Epidermal melanocyte (primary cell): ENCODE measurements around the gene GLRA2.

ENCODE experiments used
- DNase-seq: peaks from one replicate; pipeline ENCODE4 v3.0.0; 2011; ENCODE audit warnings: low spot score; ENCODE audit not compliant: insufficient read length

The GLRA2 gene

DNA sequence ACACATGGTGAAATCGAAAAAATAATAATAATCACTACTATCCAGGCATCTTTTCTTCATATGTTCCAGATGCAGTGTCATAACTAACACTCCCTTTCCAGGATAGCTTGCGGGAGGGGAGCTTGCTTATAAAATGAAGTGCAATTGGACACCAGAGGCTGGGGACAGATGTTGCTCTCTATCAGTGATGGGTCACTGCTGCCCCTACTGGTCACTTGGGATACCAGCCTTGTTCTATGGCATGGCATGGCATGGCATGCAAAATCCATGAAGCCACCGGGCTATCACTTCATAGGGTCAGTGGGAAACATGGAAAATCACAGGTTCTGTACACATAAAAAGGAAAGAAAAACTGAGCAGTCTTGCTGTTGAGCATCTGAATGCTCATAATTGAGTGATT lies 168.1 kb downstream of the GLRA2 start:
- DNase-seq, result no peak

DNA sequence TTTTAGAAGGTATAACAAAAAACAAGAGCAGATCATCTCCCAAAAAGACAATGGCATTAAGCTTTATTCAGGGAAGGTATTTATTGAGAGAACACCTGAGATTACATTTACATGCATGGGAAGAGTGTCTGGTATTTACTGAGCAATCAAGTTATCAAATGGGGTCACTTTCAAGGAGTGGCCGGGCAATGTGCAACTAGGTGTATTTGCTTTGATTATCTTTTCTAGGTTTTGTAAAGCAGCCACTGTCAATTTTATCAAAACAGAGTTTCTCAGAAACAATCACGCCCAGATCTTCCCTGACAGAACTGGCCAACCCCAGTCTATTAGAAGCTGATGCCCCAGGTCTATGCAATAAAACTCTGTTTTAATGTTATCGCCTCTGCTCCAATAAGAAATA lies 169.5 kb downstream of the GLRA2 start:
- no peak for DNase-seq

DNA sequence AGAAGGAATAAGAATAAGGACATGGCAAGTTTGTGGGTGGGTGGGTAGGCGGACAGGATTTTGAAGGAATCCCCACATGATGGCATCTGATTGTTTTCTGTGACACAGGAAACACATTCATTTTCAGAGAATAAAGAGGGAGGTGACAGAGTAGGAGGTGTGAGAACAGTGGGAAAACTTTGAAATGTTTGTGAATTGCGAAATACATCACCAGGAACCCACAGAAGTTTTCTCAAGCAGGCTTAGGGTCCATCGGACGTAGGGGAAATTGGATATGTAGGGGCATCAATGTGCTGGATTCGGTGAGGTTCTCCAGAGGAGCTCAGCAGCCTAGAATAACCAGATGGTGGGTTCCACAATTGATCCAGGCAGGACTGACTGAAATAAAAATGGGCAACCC lies 171.6 kb downstream of the GLRA2 start:
- DNase-seq, result no peak

DNA sequence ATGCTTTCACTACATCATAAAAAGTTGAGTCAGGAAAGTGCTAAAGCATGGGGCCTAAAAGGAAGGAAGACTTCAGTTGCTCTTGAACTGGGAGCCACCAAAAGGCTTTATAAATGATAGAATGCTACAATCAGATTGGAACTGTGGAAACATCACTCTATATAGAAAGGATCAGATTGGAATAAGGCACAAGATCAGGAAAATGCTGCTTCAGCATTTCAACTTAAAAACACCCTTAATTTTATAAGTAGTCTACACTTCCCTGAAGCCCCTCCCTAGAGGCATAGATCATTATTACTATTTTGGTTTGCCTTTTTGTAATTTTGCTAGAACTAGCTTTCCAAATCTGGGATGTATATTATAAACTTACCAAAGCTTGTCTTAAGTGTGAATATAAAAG lies 172.8 kb downstream of the GLRA2 start:
- no peak for DNase-seq

DNA sequence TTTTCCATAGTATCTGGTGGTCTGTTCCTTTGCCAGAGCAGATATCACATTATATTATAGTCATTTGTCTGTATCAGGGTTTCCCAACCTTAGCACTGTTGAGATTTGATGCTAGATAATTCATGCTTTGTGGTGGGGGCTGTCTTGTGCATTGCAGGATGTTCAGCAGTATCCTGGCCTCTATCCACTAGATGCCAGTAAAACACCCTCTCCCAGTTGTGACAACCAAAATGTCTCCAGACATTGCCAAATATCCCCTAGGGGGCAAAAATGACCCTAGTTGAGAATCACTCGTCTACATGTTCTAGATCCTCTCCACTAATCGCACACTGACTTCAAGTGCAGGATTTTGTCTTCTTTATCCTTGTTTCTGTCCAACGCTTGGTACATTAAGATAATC lies 182.8 kb downstream of the GLRA2 start:
- no peak for DNase-seq

DNA sequence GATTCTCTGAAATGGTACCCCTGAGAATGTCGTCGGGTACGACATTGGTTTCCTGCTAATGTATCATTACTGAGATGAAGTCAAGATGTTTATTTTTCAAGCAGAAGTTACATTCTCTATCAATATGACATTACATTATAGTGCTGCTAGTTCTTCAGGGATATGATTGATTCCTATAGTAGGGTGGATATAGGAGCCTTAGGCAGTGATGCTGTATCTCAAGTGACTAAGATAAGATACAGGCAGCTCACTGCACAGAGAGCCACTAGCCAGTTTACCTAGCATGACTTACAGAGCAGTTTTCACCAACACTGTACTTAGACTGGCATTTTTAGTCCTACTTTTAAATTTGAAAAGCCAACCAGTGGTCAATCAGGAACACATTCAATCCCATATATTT lies 188.6 kb downstream of the GLRA2 start:
- no peak for DNase-seq

DNA sequence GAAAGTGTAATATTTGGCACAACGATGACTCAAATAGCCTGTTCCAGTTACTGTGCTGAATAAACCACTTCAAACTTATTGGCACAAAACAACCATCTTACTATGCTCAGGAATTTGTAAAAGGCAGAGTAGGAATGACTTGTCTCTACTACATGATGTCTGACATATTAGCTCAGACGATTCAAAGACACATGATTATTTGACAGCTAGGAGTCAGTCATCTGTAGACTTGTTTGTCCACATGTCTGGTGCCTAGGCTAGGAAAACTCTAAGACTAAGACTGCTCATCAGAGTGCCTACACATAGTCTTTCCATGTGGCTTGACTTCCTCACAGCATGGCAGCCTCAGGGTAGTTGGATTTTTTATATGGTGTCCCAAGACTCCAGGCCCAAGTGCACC lies 189.1 kb downstream of the GLRA2 start:
- no peak for DNase-seq

DNA sequence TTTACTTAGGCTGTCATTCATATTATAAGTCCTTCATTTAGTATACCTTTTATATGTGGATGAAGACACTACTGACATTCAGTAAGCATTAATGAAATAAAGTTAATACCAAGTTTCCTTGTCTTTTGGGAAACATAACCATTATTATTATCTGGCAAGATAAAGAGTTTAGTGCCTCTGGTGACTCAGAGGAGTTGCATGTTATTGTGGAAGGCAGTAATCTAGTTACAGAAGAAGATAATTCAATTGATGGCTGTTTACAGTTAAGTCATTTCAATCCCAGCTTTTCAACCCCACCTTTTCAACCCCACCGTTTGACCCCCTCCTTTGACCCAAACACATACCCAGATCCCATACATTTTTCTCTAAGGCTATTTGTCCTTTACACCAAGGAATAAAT lies 199.7 kb downstream of the GLRA2 start:
- no peak for DNase-seq

DNA sequence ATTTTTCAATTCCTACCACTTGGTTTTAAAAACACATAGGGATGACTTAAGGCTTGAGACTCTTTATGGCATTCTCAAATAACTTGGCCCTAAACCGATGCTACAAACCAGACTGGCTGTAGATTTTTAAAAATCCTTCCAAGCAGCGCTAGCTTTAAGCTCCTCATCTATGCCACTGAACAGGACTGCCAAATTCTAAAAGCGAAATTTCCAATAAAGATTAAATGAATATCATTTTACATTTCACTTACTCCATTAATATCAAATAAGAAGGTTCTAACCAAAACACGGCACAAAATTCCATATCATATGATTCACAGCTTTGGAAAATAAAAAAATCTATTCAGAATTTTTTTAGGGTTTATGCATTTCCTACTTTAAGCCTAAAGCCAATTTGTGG lies 209.3 kb downstream of the GLRA2 start:
- DNase-seq, result no peak

DNA sequence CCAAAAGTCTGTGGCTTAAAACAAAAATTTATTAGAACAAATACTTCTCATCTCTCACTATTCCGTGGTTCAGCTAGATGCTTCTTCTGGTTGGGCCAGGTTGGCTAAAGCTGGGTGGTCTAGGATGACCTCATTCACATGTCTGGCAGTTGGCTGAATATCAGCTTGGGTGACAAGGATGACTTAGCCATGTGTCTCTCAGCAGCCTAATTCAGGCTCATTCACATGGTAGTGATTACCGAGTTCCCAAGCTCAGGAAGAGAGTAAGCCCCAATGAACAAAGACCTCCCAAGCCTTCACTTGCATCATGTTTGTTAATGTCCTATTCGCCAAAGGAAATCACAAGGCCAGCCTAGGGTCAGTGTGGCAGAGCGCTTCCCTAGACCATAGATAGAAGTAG lies 224.1 kb downstream of the GLRA2 start:
- DNase-seq, result no peak

DNA sequence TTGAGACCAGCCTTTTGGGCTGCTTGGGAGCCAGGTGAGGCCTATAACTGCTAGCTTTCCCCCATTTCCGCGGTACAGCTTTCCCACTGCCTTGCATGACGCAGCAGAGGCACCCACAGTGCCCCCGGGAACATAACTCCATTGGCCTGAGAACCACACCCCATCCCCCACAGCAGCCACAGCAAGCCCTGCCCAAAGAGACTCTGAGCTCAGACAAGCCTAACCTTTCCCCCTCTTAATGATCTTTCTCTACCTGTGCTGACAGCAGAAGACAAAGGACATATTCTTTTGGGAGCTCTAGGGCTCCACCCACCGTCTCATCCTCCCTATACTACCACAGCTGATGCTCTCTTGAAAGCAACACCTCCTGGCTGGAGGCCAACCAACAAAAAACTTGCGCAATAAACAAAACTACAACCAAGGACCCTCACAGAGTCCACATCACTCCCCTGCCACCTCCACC lies 228.7 kb downstream of the GLRA2 start:
- DNase-seq, result no peak

DNA sequence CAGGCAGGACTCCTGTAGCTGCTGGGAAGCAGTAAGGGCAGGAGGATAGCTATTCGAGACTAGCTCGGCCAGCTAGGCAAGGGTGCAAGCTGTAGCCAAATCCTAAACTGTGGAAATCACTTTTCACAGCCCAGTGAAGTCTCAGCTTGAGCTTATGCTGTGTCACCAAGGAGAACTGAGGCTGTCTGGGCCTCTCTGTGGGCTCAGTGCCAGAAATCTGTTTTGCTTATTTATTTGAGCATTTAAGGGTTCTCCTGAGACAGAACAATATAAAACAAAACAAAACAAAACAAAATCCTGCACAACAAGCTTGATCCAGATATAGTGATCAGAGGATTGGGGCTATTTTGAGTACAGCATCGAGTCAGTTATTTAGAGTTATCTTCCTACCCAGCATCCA lies 246.1 kb downstream of the GLRA2 start:
- no peak for DNase-seq

DNA sequence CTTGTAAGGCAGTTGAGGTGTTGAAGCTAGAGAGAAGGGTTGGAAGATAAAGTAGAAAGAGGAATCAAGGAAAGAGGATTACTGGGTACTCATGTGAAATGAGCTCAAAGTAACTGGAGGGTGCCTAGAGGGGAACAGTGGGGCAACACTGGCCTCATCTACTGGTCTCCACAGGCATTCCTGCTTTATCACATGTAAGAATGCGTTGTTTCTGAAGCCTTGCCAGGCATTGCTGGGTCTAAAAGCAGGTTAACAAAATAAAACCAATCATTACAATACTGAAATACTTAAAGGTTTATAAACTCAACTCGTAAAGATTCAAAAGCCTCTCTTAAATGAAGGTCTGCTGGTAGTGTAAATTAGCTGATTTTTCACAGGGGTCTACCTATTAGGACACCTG lies 247.6 kb downstream of the GLRA2 start:
- no peak for DNase-seq

DNA sequence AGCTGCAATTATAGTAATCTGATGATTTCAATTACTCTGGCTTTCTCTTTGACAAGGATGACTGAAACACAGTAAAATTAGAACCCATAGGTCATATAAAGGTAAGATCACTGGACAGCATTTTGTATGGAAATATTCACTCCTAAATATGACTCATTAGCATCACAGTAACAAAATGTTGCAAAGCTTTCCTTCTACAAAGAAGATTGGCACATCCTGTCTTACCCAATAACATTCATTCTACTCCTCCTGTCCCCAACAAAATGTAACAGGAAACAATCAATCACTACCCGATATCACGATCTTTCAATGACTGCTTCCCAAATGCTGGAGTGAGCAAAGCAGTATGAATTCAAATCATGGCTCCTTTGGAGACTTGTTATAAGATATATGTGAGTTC lies 248.2 kb downstream of the GLRA2 start:
- no peak for DNase-seq

DNA sequence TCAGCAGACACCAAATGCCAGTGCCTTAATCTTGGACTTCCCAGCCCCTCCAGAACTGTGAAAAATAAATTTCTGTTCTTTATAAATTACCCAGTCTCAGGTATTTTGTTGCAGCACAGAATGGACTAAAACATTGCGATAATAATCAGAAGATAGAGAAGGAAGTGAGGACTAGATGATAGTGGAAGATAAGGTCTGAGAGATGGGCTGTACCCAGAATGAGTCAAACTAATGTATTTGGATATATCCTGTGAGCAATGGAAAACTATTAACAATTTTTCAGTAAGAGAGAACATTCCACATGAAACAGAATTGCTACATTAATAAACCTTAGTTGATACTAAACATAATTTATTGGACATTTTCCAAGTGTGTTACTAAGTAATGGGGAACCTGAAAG lies 250.2 kb downstream of the GLRA2 start:
- DNase-seq, result no peak
